H9 (cell line): ENCODE measurements around the gene ODAD2. TPM values are rescaled to one million over a fixed set of nuclear protein-coding genes. Genes with fewer than 3 reads are reported as not detected.

Source experiments
- DNase-seq: peaks from one replicate; pipeline ENCODE4 v3.0.0-alpha.2; 2017
- H2AFZ ChIP-seq: one replicate; pipeline ENCODE4 v1.6.1; 2013; ENCODE audit warnings: mild to moderate bottlenecking, low read length, control low read depth, moderate library complexity
- H2AK5ac ChIP-seq: 2 replicates; pipeline ENCODE4 v1.6.1; 2013; ENCODE audit warnings: low read length, control low read depth, mixed read lengths; ENCODE audit not compliant: insufficient read length
- H2BK120ac ChIP-seq: one replicate; pipeline ENCODE4 v1.6.1; 2013; ENCODE audit warnings: low read depth, mild to moderate bottlenecking, low read length, control low read depth, inconsistent platforms; ENCODE audit not compliant: poor library complexity, severe bottlenecking
- H2BK12ac ChIP-seq: 2 replicates; pipeline ENCODE4 v1.6.1; 2013; ENCODE audit warnings: low read length, control low read depth, mixed read lengths, low read depth; ENCODE audit not compliant: insufficient read length
- H2BK15ac ChIP-seq: 2 replicates; pipeline ENCODE4 v1.6.1; 2013; ENCODE audit warnings: low read depth, low read length, control low read depth
- H2BK20ac ChIP-seq: one replicate; pipeline ENCODE4 v1.6.1; 2013; ENCODE audit warnings: low read depth, mild to moderate bottlenecking, low read length, control low read depth, inconsistent platforms; ENCODE audit not compliant: poor library complexity, severe bottlenecking
- H2BK5ac ChIP-seq: 2 replicates; pipeline ENCODE4 v1.6.1; 2013; ENCODE audit warnings: low read length, control low read depth, mixed read lengths; ENCODE audit not compliant: insufficient read length
- H3K14ac ChIP-seq: 2 replicates; pipeline ENCODE4 v1.6.1; 2013; ENCODE audit warnings: low read length, control low read depth; ENCODE audit not compliant: insufficient read depth
- H3K18ac ChIP-seq: 2 replicates; pipeline ENCODE4 v1.6.1; 2013; ENCODE audit warnings: low read depth, mild to moderate bottlenecking, mixed read lengths, low read length, control low read depth; ENCODE audit not compliant: insufficient read length
- H3K23ac ChIP-seq: 2 replicates; pipeline ENCODE4 v1.6.1; 2013; ENCODE audit warnings: low read length, control low read depth, mixed read lengths, low read depth; ENCODE audit not compliant: insufficient read length
- H3K23me2 ChIP-seq: 2 replicates; pipeline ENCODE4 v1.6.1; 2013; ENCODE audit warnings: low read depth, mild to moderate bottlenecking, mixed read lengths, low read length, control low read depth; ENCODE audit not compliant: insufficient read length, poor library complexity, severe bottlenecking
- H3K27ac ChIP-seq: 2 replicates; pipeline ENCODE4 v1.5.1; 2013; ENCODE audit warnings: low read length, control low read depth, mixed read lengths, low read depth; ENCODE audit not compliant: insufficient read length
- H3K27me3 ChIP-seq: 2 replicates; pipeline ENCODE4 v1.6.1; 2013; ENCODE audit warnings: low read length, control low read depth, inconsistent platforms; ENCODE audit not compliant: insufficient read depth
- H3K4ac ChIP-seq: 2 replicates; pipeline ENCODE4 v1.6.1; 2013; ENCODE audit warnings: low read depth, mild to moderate bottlenecking, control low read depth, inconsistent platforms, low read length, moderate library complexity
- H3K4me1 ChIP-seq: 2 replicates; pipeline ENCODE4 v1.6.1; 2013; ENCODE audit warnings: low read length, control low read depth, inconsistent platforms; ENCODE audit not compliant: insufficient read depth
- H3K4me2 ChIP-seq: 2 replicates; pipeline ENCODE4 v1.6.1; 2013; ENCODE audit warnings: low read length, control low read depth, mixed read lengths; ENCODE audit not compliant: insufficient read length, insufficient read depth
- H3K56ac ChIP-seq: 2 replicates; pipeline ENCODE4 v1.6.1; 2013; ENCODE audit warnings: low read depth, mild to moderate bottlenecking, mixed read lengths, low read length, control low read depth; ENCODE audit not compliant: insufficient read length
- H3K79me1 ChIP-seq: 2 replicates; pipeline ENCODE4 v1.6.1; 2013; ENCODE audit warnings: low read depth, mild to moderate bottlenecking, moderate library complexity, low read length, control low read depth, inconsistent platforms; ENCODE audit not compliant: insufficient read depth, poor library complexity, severe bottlenecking
- H3K79me2 ChIP-seq: 2 replicates; pipeline ENCODE4 v1.6.1; 2013; ENCODE audit warnings: low read length, control low read depth, inconsistent platforms; ENCODE audit not compliant: insufficient read depth
- H3K9ac ChIP-seq: 2 replicates; pipeline ENCODE4 v1.6.1; 2013; ENCODE audit warnings: low read length, control low read depth, mixed read lengths; ENCODE audit not compliant: insufficient read length; ENCODE audit errors: extremely low read depth
- H3K9me3 ChIP-seq: one replicate; pipeline ENCODE4 v1.6.1; 2013; ENCODE audit warnings: low read depth, low read length, inconsistent platforms; ENCODE audit not compliant: control insufficient read depth
- H3T11ph ChIP-seq: one replicate; pipeline ENCODE4 v1.6.1; 2013; ENCODE audit warnings: mild to moderate bottlenecking, low read length, control low read depth, inconsistent platforms
- H4K20me1 ChIP-seq: one replicate; pipeline ENCODE4 v1.6.1; 2013; ENCODE audit not compliant: control insufficient read depth, insufficient read length, insufficient read depth
- H4K5ac ChIP-seq: 2 replicates; pipeline ENCODE4 v1.6.1; 2013; ENCODE audit warnings: low read depth, mild to moderate bottlenecking, mixed read lengths, low read length, control low read depth; ENCODE audit not compliant: insufficient read length
- H4K8ac ChIP-seq: replicated peaks from 2 replicates; pipeline ENCODE4 v1.6.1; 2013; ENCODE audit warnings: low read length, control low read depth, mixed read lengths, low read depth; ENCODE audit not compliant: insufficient read length
- H4K91ac ChIP-seq: 2 replicates; pipeline ENCODE4 v1.6.1; 2013; ENCODE audit warnings: low read depth, mild to moderate bottlenecking, moderate library complexity, mixed read lengths, low read length, control low read depth; ENCODE audit not compliant: insufficient read length
- H3K27ac Mint-ChIP-seq, 3 experiments: 2 replicates in 2 of 3; 3 replicates in 1 of 3; pipeline ENCODE4 v1.8.0; 2020 to 2021; ENCODE audit warnings: mixed read lengths in 3 of 3, mild to moderate bottlenecking in 1 of 3, moderate library complexity in 1 of 3
- H3K27me3 Mint-ChIP-seq: 2 replicates; pipeline ENCODE4 v1.8.0; 2021; ENCODE audit warnings: low read depth, mild to moderate bottlenecking, moderate library complexity, mixed read lengths
- H3K36me3 Mint-ChIP-seq, 3 experiments: 2 replicates in 2 of 3; 3 replicates in 1 of 3; pipeline ENCODE4 v1.8.0; 2020 to 2021; ENCODE audit warnings: low read depth in 3 of 3, mixed read lengths in 3 of 3; ENCODE audit not compliant: insufficient read depth in 1 of 3
- H3K4me1 Mint-ChIP-seq, 2 experiments: 2 replicates each; pipeline ENCODE4 v1.8.0; 2020; ENCODE audit warnings: mixed read lengths in 2 of 2
- H3K4me3 Mint-ChIP-seq, 2 experiments: 2 replicates in 1 of 2; 3 replicates in 1 of 2; pipeline ENCODE4 v1.8.0; 2020 to 2021; ENCODE audit warnings: mild to moderate bottlenecking in 2 of 2, mixed read lengths in 2 of 2, moderate library complexity in 1 of 2
- H3K9me3 Mint-ChIP-seq, 2 experiments: 2 replicates in 1 of 2; 3 replicates in 1 of 2; pipeline ENCODE4 v1.8.0; 2020; ENCODE audit warnings: mild to moderate bottlenecking in 2 of 2, mixed read lengths in 2 of 2, moderate library complexity in 1 of 2
- WGBS: extraction: QIAGEN DNeasy Blood & Tissue Kit; methylation state at CpG from one replicate; pipeline ENCODE4 v1.1.7; 2013; ENCODE audit warnings: missing lambda C conversion rate, low lambda C conversion rate, mixed read lengths; ENCODE audit not compliant: insufficient read length; ENCODE audit errors: extremely low coverage; 5-methylcytosine and 5-hydroxymethylcytosine counted together
- total RNA-seq: library from RNA; stranded (reverse); gene quantifications from 2 replicates; pipeline ENCODE4 v1.2.1, GENCODE V29; 2021
- TF ChIP-seq, protein P1 (sequence below): fragments of 200-600 bp; sonication (generic); conservative IDR thresholded peaks from 3 replicates; pipeline ENCODE4 v1.8.0; 2021; ENCODE audit warnings: antibody characterized with exemption, mild to moderate bottlenecking

ODAD2 gene
- total RNA-seq, 1 experiment from 2014 or later, result 4.5 TPM

DNA sequence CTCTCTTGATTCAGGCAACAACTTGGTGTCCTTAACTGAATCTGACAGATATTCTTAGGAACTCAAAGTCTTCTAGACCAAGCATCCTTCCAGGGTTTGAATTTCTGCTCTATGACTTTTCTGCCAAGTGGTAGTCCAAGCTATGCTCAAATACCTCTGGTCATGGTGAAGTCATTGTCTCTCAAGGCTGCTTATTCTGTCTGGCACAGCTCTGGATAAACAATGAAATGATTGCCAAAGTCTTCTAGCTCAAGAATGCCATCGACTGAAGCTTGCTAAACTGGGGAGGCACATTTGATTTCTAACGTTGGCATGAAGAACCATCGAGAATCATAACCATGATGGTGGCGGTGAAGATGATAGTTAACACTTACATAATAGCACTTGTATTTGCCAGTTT, 137.1 kb downstream of the ODAD2 start:
- Histone ChIP-seq H3K9me3 (no peaks in the 10 kb centered on the region), H3K27me3 (no peaks in the 10 kb centered on the region), H4K20me1 (no peaks in the 10 kb centered on the region), H3T11ph (no peak overlapping the region), H2BK15ac (no peak overlapping the region), H3K14ac (no peak overlapping the region), H3K4me1 (peaks cover 4% of the 10 kb centered on the region; the same call in 1 of the 2 replicates), H3K4me2 (no peak overlapping the region), H2BK120ac (no peak overlapping the region), H3K23me2 (no peaks in the 10 kb centered on the region), H2AK5ac (no peak overlapping the region), H3K23ac (no peak overlapping the region), H4K91ac (no peak overlapping the region), H3K79me2 (no peaks in the 10 kb centered on the region), H3K4ac (no peak overlapping the region), H3K27ac (no peak overlapping the region), H2BK20ac (no peak overlapping the region), H4K8ac (no peak overlapping the region), H2AFZ (no peak overlapping the region), H3K79me1 (no peaks in the 10 kb centered on the region), H2BK5ac (no peak overlapping the region), H3K18ac (no peak overlapping the region), H3K9ac (no peak overlapping the region), H3K56ac (no peak overlapping the region), H2BK12ac (no peak overlapping the region), H4K5ac (no peak overlapping the region)
- H3K9me3 Mint-ChIP-seq, result no peaks in the 10 kb centered on the region
- H3K27ac Mint-ChIP-seq, result no peak overlapping the region
- WGBS, result no CpG with 5 or more reads among the region's 4 CpGs
- peaks cover 15 to 17% of the 10 kb centered on the region in 2 experiments for H3K4me1 Mint-ChIP-seq
- H3K36me3 Mint-ChIP-seq, result no peaks in the 10 kb centered on the region; a peak in 1 of 7 replicates
- no peak for DNase-seq
- no peak overlapping the region for H3K4me3 Mint-ChIP-seq
- no peaks in the 10 kb centered on the region for H3K27me3 Mint-ChIP-seq
- TF ChIP-seq, protein P1, sequence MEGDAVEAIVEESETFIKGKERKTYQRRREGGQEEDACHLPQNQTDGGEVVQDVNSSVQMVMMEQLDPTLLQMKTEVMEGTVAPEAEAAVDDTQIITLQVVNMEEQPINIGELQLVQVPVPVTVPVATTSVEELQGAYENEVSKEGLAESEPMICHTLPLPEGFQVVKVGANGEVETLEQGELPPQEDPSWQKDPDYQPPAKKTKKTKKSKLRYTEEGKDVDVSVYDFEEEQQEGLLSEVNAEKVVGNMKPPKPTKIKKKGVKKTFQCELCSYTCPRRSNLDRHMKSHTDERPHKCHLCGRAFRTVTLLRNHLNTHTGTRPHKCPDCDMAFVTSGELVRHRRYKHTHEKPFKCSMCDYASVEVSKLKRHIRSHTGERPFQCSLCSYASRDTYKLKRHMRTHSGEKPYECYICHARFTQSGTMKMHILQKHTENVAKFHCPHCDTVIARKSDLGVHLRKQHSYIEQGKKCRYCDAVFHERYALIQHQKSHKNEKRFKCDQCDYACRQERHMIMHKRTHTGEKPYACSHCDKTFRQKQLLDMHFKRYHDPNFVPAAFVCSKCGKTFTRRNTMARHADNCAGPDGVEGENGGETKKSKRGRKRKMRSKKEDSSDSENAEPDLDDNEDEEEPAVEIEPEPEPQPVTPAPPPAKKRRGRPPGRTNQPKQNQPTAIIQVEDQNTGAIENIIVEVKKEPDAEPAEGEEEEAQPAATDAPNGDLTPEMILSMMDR, result no peak
